Measurements from ENCODE around the gene AFM. TPM values are rescaled to one million over a fixed set of nuclear protein-coding genes. Genes with fewer than 3 reads are reported as not detected.
"Not testable (repeated sequence)": the region's sequence is repeated elsewhere in the genome, so short reads cannot be mapped to it uniquely, and the experiment has no call there.

AFM gene
- total RNA-seq, 1 experiment from 2014 or later: not detected

DNA sequence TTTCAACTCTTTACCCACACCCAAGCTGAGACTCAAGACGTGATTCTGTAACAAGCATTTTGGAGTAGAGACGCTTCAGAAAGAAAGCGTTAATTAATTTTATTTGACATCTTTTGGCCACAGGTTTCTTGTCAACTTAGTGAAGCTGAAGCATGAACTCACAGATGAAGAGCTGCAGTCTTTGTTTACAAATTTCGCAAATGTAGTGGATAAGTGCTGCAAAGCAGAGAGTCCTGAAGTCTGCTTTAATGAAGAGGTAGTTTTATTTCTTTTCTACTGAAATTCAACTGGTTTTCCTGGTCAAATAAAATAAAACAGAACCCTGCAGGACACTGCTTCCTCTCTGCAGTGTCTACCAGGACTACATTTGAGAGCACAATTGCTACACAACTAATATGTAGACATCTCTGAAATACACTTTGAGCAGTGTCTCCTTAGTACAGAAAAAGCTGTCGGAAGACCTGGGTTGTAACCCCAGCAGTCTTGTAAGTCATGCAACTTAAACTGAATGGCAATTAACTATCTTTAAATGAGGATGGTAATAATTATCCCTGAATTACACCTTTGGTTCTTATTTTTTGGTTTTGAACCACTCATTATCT lies 20.2 kb downstream of the AFM start:
- no peak for DNase-seq (ENCODE audit: low read depth)

DNA sequence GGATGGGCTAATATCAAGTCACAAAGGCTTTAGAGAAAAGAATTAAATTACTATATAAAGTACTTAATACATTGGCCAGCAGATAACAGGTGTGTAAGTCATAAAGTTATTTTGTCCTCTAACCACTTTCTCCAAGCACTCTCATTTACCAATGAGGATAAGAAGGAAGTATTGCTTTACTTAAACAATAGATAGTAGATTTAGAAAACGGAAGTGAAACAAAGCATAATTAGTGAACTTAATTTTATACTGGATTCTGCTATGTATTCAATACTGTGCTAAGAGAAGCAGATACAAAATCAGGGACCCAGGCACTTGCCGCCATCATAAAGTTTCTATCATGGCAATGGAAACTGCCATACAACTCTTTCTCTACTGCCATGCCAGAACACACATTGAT lies 24.0 kb downstream of the AFM start:
- DNase-seq (ENCODE audit: low read depth): no peak

DNA sequence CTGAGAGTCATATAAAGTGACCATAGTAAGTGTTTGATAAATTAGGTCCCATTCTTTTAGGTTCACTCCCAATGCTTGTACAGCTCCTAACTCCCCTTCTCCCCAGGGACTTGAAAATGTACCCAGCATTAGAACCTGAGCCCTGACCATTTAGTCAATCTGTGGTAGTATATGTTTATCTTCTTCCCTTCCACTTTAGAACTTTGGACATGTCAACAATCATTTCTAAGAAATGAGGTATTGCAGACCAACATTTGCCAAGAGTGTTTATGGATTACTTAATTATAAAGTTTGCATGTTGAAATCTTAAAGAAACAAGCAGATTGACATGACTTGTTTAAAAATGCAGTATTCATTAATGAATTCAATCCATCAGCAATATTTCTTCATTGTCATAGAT lies 26.0 kb downstream of the AFM start:
- DNase-seq (ENCODE audit: low read depth): no peak

DNA sequence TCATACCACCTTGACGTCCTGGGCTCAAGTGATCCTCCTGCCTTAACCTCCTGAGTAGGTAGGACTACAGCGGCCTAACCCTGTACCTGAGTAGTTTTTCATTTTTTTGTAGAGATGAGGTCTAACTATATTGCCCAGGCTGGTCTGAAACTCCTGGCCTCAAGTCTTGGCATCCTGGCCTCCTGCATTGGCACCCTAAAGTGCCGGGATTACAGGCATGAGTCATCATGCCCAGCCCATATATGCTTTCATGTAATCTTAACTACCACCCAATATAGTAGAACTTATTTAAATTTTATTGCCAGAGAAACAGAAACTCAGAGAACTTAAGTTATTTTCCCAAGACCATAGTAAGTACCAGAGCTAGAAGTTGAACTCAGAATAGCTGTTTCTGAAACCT lies 27.1 kb downstream of the AFM start:
- DNase-seq (ENCODE audit: low read depth): no peak

DNA sequence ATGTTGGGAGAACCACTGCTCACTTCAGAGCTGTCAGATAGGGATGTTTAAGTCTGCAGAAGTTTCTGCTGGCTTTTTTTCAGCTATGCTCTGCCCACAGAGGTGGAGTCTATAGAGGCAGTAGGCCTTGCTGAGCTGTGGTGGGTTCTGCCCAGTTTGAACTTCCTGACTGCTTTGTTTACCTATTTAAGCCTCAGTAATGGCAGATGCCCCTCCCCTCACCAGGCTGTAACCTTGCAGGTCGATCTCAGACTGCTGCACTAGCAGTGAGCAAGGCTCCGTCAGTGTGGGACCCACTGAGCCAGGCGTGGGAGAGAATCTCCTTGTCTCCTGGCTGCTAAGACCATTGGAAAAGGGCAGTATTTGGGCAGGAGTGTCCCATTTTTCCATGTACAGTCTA lies 36.8 kb downstream of the AFM start:
- DNase-seq (ENCODE audit: low read depth): no peak

DNA sequence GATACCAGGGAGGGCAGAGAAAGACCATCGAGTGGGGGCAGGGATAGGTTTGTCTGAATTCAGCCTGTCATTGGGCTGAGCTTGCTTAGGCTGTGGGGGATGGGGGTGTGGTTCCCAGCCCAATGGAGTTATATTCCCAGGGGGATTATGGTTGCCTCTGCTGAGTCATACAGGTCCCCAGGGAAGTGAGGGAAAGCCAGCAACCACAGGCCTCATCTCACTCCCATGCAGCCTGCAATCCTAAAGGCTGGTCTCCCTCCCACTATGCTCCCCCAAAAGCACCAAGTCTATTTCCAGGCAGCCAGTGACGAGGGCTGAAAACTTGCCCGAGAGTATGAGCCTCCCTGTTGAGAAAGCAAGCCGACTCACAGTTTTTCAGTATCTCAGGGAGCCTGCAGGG lies 39.3 kb downstream of the AFM start:
- peak; percentile 73 for DNase-seq (ENCODE audit: low read depth)

DNA sequence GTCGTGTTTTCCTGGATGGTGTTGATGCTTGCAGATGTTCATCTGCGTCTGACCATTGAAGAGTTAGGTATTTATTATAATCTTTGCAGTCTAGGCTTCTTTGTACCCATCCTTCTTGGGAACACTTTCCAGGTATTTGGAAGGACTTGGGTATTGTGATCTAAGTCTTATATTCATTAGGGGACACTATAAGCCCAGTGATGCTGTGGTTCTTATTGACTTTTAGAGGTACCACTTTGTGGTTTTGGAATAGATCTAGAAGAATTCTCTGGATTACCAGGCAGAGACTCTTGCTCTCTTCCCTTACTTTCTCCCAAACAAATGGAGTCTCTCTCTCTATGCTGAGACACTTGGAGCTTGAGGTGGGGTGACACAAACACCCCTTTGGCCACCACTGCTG lies 41.6 kb downstream of the AFM start:
- DNase-seq (ENCODE audit: low read depth): no peak

DNA sequence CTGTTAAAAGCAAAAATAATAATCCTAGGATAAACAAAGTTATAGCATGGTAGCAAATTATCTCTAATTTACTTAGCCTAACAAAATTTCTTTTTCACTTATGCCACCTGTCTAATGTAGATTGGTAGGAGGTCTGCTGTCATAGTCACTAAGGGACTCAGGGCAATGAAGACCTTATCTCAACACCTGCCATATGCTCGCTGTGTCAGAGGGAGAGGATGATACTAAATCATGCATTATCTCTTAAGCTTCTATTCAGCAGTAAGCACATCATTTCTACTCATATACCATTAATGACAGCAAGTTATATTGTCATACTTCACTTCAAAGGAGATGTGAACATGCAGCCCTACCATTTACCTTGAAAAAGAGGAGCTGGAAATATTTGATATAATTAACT lies 44.1 kb downstream of the AFM start:
- no peak for DNase-seq (ENCODE audit: low read depth)

DNA sequence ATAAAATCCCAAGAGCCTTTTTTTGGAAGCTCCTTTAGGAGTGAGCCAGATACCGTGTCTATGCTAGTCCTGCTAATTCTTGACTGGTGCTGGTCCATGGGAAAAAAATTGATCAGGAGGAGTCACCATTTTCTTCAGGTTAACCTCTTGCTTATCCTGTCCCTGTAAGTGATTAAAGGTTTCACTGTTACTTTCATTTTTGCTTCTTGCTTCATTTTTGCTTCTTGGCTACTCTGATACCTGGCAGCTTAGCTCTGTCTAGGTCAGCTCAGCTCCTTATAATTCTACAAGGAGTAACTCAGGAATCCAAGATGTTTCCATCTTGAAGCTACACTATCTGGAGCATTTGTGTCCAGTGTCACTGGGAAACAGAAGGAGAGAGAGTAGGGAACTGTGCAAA lies 45.7 kb downstream of the AFM start:
- no peak for DNase-seq (ENCODE audit: low read depth)

DNA sequence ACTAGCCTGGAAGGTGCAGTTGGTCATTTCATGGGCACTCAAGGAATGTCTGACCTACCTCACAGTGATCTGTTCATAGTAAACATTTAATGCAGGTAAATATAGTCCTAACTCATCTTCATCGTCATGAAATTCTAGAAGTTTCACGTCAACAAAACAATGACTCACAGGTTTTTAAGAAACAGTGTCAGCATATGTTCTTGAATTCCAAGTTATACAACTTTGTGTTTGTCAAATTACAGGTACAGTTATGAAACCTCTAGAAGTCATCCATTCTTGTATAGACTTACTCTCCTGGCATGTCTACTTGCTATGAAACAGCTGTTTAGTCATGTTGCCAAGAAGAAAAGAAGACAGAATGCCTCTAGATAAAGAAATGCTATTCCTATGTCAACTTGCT lies 46.6 kb downstream of the AFM start:
- DNase-seq (ENCODE audit: low read depth): no peak

DNA sequence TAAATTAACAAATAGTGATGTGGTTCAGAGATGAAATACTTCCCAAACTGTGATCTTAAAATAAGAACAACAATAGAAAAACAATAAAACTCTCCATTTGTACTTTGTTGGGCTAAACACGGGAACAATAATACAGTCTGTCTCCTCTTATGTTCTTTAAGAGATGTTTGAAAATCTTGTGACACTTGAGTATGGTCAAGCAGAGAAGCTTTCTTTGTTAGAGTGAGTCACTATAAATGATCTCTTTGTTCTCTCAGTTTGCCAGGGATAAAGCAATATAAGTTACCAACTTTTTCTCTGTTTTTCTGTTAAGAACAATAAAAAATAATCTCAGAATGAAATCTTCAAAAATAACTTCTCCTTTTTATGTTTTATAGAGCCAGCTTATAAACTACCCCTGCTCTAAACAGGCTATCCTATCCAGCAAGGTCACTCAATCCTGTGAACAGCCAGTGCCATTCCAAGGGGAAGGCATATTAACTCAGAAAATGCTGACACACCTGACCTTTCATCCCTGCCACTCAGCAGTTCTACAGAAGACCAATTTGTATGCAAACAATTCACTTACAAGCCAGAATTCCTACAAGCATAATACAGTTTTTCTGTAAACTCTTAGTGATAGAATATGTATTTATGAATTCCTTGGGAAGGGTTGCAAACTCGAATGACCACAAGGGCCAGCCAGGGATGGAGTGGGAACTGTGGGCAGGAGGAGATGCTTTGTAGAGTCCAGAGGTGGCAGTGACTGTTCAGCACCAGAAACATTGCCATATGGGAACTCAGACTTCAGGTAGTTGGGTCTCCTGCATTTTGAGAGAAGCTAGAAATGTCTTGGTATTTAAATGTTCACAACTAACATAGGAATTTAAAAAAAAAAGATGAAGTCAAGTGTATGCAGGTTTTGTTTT lies 52.2 kb downstream of the AFM start:
- DNase-seq (ENCODE audit: low read depth): peak; percentile 8

DNA sequence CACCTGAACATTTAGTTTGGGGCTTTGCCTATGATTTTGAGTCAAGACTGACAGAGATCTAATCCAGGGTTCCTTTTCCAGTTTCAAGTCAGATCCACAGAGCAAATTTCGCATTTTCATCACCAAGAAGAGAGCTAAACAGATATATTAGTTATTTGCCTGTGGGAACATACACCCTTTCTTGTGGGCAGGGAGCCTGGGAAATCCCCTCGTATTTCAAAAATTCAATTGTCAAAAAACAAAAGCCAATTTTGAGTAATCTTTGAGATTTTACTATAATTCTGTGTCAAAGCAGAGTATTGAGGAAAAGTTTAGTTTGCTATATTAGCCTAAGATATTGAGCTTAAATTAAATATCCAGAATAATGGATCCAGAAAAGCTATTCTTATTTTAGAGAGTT lies 56.6 kb downstream of the AFM start:
- DNase-seq (ENCODE audit: low read depth): no peak

DNA sequence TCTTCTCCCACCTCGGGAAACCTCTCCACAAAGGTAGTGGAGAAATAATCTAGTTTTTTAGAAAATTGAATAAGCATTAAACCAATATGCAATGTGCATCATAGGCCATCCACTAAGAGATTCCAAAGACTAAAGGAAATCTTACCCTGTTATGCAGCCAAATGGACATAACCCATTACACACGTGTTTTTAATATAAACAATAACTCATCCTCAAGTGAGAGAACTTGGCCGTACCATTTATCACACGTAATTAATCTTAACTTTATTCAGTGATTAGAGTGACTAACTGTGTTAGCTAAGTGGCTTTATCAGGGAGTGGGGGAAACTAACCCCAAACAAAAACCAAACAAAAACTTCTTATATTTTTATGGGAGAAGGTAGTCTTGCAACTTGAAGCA lies 57.8 kb downstream of the AFM start:
- no peak for DNase-seq (ENCODE audit: low read depth)

DNA sequence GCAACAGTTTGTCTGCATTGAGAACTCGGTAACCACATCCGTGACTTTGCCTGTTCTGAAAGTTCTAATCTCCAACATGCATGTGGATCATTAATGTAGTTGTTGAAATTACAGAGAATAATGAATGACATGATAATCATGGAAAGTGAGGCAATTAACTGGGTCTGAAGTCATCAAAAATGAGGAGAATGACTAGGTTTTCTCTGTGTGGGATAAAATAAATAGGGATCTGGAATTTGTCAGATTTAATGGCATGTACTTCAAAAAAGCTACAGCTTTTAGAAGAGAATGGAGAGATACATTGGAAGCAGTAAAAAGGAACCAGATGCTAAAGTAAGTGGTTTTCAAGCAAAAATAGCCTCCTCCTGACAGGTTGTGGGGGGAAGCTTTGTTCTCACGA lies 59.3 kb downstream of the AFM start:
- DNase-seq (ENCODE audit: low read depth): no peak

DNA sequence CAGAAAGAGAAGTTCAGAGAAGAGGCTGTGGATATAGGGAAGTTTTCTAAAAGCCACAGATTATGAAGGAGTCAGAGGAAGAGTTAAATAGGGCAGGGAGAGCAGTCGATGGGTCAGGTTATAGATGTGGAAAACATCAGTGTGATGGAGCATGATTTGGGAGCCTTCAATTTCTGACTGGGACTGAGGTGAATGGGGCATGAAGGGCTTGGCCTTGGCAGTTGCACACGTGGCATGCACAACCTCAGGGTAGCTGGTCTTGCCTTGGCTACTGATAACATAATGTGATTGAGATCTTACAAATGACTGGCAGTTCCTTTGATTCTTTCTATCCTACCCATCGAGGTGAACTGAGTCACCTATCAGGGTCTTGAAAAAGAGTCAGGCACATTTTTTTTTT lies 59.7 kb downstream of the AFM start:
- no peak for DNase-seq (ENCODE audit: low read depth)

DNA sequence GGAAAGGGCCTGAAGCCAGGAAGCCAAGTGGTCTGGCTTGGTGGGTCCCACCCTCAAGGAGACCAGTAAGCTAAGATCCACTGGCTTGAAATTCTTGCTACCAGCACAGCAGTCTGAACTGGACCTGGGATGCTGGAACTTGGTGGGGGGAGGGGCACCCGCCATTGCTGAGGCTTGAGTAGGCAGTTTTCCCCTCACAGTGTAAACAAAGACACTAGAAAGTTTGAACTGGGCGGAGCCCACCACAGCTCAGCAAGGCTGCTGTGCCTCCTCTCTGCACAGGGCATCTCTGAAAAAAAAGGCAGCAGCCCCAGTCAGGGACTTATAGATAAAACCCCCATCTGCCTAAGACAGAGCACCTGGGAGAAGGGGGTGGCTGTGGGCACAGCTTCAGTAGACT lies 63.1 kb downstream of the AFM start:
- no peak for DNase-seq (ENCODE audit: low read depth)

DNA sequence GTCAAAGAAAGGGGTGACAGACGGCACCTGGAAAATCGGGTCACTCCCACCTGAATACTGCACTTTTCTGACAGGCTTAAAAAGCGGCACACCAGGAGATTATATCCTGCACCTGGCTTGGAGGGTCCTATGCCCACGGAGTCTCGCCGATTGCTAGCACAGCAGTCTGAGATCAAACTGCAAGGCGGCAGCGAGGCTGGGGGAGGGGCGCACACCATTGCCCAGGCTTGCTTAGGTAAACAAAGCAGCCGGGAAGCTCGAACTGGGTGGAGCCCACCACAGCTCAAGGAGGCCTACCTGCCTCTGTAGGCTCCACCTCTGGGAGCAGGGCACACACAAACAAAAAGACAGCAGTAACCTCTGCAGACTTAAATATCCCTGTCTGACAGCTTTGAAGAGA lies 69.3 kb downstream of the AFM start:
- DNase-seq (ENCODE audit: low read depth): not testable (repeated sequence)

Other genes starting within 250 kb of the AFM start
- 33.3 and 45.5 TPM in 2 replicates for gene ANKRD17, start 222.9 kb upstream of the AFM start, total RNA-seq (2014; rRNA removed)
- gene ALB, start 77.5 kb upstream of the AFM start, total RNA-seq (2014; rRNA removed): not detected in 2 replicates
- gene AFP, start 45.5 kb upstream of the AFM start, total RNA-seq (2014; rRNA removed): 0.58 TPM in 1 of 2 replicates, not detected in the other
- 0.17 and 0.51 TPM in 2 replicates for gene RASSF6, start 138.7 kb downstream of the AFM start, total RNA-seq (2014; rRNA removed)

Measured in LHCN-M2 (cell line).